HepG2 (cell line): ENCODE results near the gene SIGLEC1. TPM values are rescaled to one million over a fixed set of nuclear protein-coding genes. Genes with fewer than 3 reads are reported as not detected.

Source experiments
- ATAC-seq: fragments of 200-7000 bp; cut with Tn5 transposase; 3 replicates; pipeline ENCODE4 v1.9.1; 2020; ENCODE audit warnings: mild to moderate bottlenecking, moderate library complexity
- BruUV-seq: library from RNA; stranded (reverse); fragments of 400-500 nt; replicated peaks from 2 replicates; lab custom pipeline; 2021; lab: Mats Ljungman, UMichigan
- CTCF ChIA-PET: fragments of 300-600 bp; formaldehyde crosslinking; extraction: SDS; loops from one replicate; lab custom pipeline; 2021; ENCODE audit warnings: low total read pairs, inconsistent platforms, low intra/inter-chr PET ratio; lab: Yijun Ruan, JAX
- POLR2A ChIA-PET: fragments of 350-600 bp; sonication (Branson Sonifier 250); formaldehyde crosslinking; loops from one replicate; lab custom pipeline; 2020; ENCODE audit warnings: antibody characterized with exemption, inconsistent platforms; lab: Yijun Ruan, JAX
- DNase-seq: peaks from one replicate; pipeline ENCODE4 v3.0.0-alpha.2; 2015; ENCODE audit warnings: low spot score
- FAIRE-seq: peaks from 3 replicates; lab custom pipeline; 2011; peaks lifted over from hg19 to GRCh38; lab: Jason Lieb, UNC
- H2AFZ ChIP-seq: one replicate; pipeline ENCODE4 v1.6.1; 2011; ENCODE audit warnings: low read length, inconsistent platforms
- H3K27ac ChIP-seq: fragments of 300-600 bp; 3 replicates; pipeline ENCODE4 v1.8.0; 2011; ENCODE audit warnings: mixed run types, mild to moderate bottlenecking, mixed read lengths, low read length, inconsistent platforms; ENCODE audit not compliant: insufficient read depth; ENCODE audit errors: extremely low read length
- H3K27me3 ChIP-seq, 2 experiments: fragments of 200-600 bp in 1 of 2; 2 replicates in 1 of 2; 3 replicates in 1 of 2; pipeline versions ENCODE4 v1.6.0 to v1.8.0; 2011; ENCODE audit warnings: low read length in 2 of 2, mild to moderate bottlenecking in 2 of 2, moderate library complexity in 2 of 2, inconsistent platforms in 1 of 2; ENCODE audit not compliant: insufficient read depth in 2 of 2, control insufficient read depth in 1 of 2
- H3K36me3 ChIP-seq, 2 experiments: fragments of 200-600 bp in 1 of 2; replicated peaks in 1 of 2; 2 replicates in 1 of 2; 3 replicates in 1 of 2; pipeline versions ENCODE4 v1.5.1 to v1.8.0; 2011; ENCODE audit warnings: low read length in 2 of 2, inconsistent platforms in 1 of 2; ENCODE audit not compliant: insufficient read depth in 2 of 2, control insufficient read depth in 1 of 2
- H3K4me1 ChIP-seq: 2 replicates; pipeline ENCODE4 v1.5.1; 2012; ENCODE audit warnings: low read length, inconsistent platforms; ENCODE audit not compliant: insufficient read depth
- H3K4me2 ChIP-seq: 2 replicates; pipeline ENCODE4 v1.6.0; 2011; ENCODE audit warnings: low read depth, low read length, inconsistent platforms
- H3K4me3 ChIP-seq, 3 experiments: fragments of 200-600 bp in 1 of 3; sonication (generic), shearing (Covaris generic) in 1 of 3; replicated peaks in 1 of 3; 2 replicates each; pipeline ENCODE4 v1.5.1; 2011 to 2016; ENCODE audit warnings: low read length in 3 of 3, inconsistent platforms in 2 of 3, low read depth in 2 of 3, mild to moderate bottlenecking in 2 of 3, control low read depth in 1 of 3, mixed read lengths in 1 of 3; ENCODE audit not compliant: insufficient read depth in 1 of 3
- H3K79me2 ChIP-seq: one replicate; pipeline ENCODE4 v1.6.1; 2011; ENCODE audit warnings: low read length, inconsistent platforms; ENCODE audit not compliant: insufficient read depth
- H3K9ac ChIP-seq: 2 replicates; pipeline ENCODE4 v1.6.0; 2011; ENCODE audit warnings: mild to moderate bottlenecking, low read depth, low read length, inconsistent platforms; ENCODE audit not compliant: insufficient read depth
- H3K9me3 ChIP-seq: 2 replicates; pipeline ENCODE4 v1.5.1; 2012; ENCODE audit warnings: mild to moderate bottlenecking, low read length
- H4K20me1 ChIP-seq: 2 replicates; pipeline ENCODE4 v1.6.0; 2011; ENCODE audit warnings: inconsistent platforms, mild to moderate bottlenecking, low read length, moderate library complexity; ENCODE audit not compliant: insufficient read depth
- CCAR2 ChIP-seq: fragments of 200-400 bp; formaldehyde crosslinking; optimal IDR thresholded peaks from 2 replicates; pipeline ENCODE3; 2018; ENCODE audit warnings: low read depth, mild to moderate bottlenecking, low read length, moderate library complexity
- FOXC1 ChIP-seq: sonication (generic); formaldehyde crosslinking; IDR thresholded peaks from 2 replicates; pipeline ENCODE4 v1.8.0; 2022; ENCODE audit warnings: mild to moderate bottlenecking, missing genetic modification reagents, borderline replicate concordance
- HIC2 ChIP-seq: sonication (generic); formaldehyde crosslinking; IDR thresholded peaks from 2 replicates; pipeline ENCODE4 v1.9.0; 2022; ENCODE audit warnings: low read depth, missing genetic modification reagents
- MAZ ChIP-seq, 2 experiments: sonication (generic) in 1 of 2; formaldehyde crosslinking in 1 of 2; IDR thresholded peaks; 2 replicates each; pipeline versions ENCODE4 v1.5.0 to v1.6.1; 2012 to 2020; ENCODE audit warnings: low read depth in 2 of 2, mild to moderate bottlenecking in 2 of 2, borderline replicate concordance in 1 of 2, improper control_type of control experiment in 1 of 2, low read length in 1 of 2, missing genetic modification reagents in 1 of 2, moderate library complexity in 1 of 2
- MIER3 ChIP-seq: IDR thresholded peaks from 2 replicates; pipeline ENCODE4 v1.6.1; 2016; ENCODE audit warnings: missing compliant biosample characterization, borderline replicate concordance
- PAF1 ChIP-seq: IDR thresholded peaks from 2 replicates; pipeline ENCODE4 v1.6.1; 2016; ENCODE audit warnings: missing genetic modification reagents, missing compliant biosample characterization
- RXRA ChIP-seq: sonication (generic); formaldehyde crosslinking; IDR thresholded peaks from 2 replicates; pipeline ENCODE4 v1.5.1; 2020; ENCODE audit warnings: missing genetic modification reagents
- SAP130 ChIP-seq: IDR thresholded peaks from 2 replicates; pipeline ENCODE4 v1.6.1; 2016; ENCODE audit warnings: low read depth
- SMC3 ChIP-seq: IDR thresholded peaks from 2 replicates; pipeline ENCODE4 v1.6.1; 2011; ENCODE audit warnings: low read length, improper control_type of control experiment
- SP5 ChIP-seq: IDR thresholded peaks from 2 replicates; pipeline ENCODE4 v1.6.1; 2016; ENCODE audit warnings: low read depth, borderline replicate concordance
- TFAP4 ChIP-seq: sonication (generic); IDR thresholded peaks from 2 replicates; pipeline ENCODE4 v1.6.1; 2016; ENCODE audit warnings: low read depth, borderline replicate concordance
- THAP7 ChIP-seq: sonication (generic); formaldehyde crosslinking; IDR thresholded peaks from 2 replicates; pipeline ENCODE4 v1.8.1; 2023; ENCODE audit warnings: mild to moderate bottlenecking, missing genetic modification reagents
- YY1 ChIP-seq: IDR thresholded peaks from 2 replicates; pipeline ENCODE4 v1.6.1; 2011; ENCODE audit warnings: low read length, low read depth, moderate library complexity, mild to moderate bottlenecking; ENCODE audit not compliant: insufficient read depth, insufficient replicate concordance
- ZNF362 ChIP-seq: sonication (generic); formaldehyde crosslinking; IDR thresholded peaks from 2 replicates; pipeline ENCODE4 v1.4.0; 2020; ENCODE audit warnings: missing genetic modification reagents, mild to moderate bottlenecking, borderline replicate concordance
- ZNF772 ChIP-seq: sonication (generic); formaldehyde crosslinking; IDR thresholded peaks from 2 replicates; pipeline ENCODE4 v1.5.0; 2020; ENCODE audit warnings: mild to moderate bottlenecking, missing genetic modification reagents
- WGBS: methylation state at CpG from one replicate; pipeline ENCODE4 v1.1.6; 2017; ENCODE audit warnings: low lambda C conversion rate; 5-methylcytosine and 5-hydroxymethylcytosine counted together
- in situ Hi-C: cut with HindIII; loops from 2 replicates; pipeline ENCODE4 v1.10.0; 2017; ENCODE audit warnings: low pct_unique_long_range_greater_than_20kb; ENCODE audit not compliant: extremely low pct_ligation_motif_present
- intact Hi-C: fragments of 100-400 bp; cut with micrococcal nuclease; formaldehyde crosslinking; loops from one replicate; pipeline ENCODE4 v1.10.0; 2022; ENCODE audit not compliant: unreplicated experiment
- polyA plus RNA-seq, 8 experiments: library from polyadenylated mRNA; depleted of rRNA in 3 of 8; stranded (reverse) in 7 of 8; unstranded in 1 of 8; fragments of >200 nt; fragmentation: Illumina TruSeq in 4 of 8; extraction: Trizol in 4 of 8; gene quantifications; 2 replicates each; pipeline versions ENCODE4 v1.2.1 to v1.2.3, GENCODE V29; 2011 to 2016; ENCODE audit warnings: low read depth in 4 of 8, missing spikeins in 1 of 8, mixed read lengths in 1 of 8; ENCODE audit not compliant: insufficient read depth in 1 of 8
- total RNA-seq, 5 experiments: library from RNA; depleted of rRNA; stranded (reverse); fragments of >200 nt; fragmentation: Illumina TruSeq; extraction: Trizol; gene quantifications; 2 replicates each; pipeline ENCODE4 v1.2.3, GENCODE V29; 2016; ENCODE audit warnings: low read depth in 1 of 5

Gene SIGLEC1
- total and polyA plus RNA-seq, 2 of the 13 experiments (the other 11 are each of a cell fraction or from before 2014, with no cell fraction given): 0.01 TPM; not detected in 1

- WGBS: 15% methylated on average over 18 of the region's 18 CpGs
- ATAC-seq (peak; percentile 76), FAIRE-seq (peak; percentile 47), DNase-seq (peak; percentile 46)
- Histone ChIP-seq H2AFZ (no peak overlapping the region), H3K4me2 (no peak overlapping the region), H3K9me3 (no peaks in the 10 kb centered on the region), H3K36me3 (no peaks in the 10 kb centered on the region), H3K27me3 (peaks cover 9 to 41% of the 10 kb centered on the region in 2 experiments), H3K27ac (no peak overlapping the region), H3K79me2 (no peaks in the 10 kb centered on the region), H3K4me1 (no peaks in the 10 kb centered on the region), H3K9ac (no peak overlapping the region), H4K20me1 (no peaks in the 10 kb centered on the region), H3K4me3 (no peak overlapping the region)
- intact Hi-C loops: loop anchor here (1.0 kb wide), 2 partner anchors 35 to 148 kb away; no protein-coding TSS in a partner anchor
- ChIA-PET CTCF (interaction anchor here (0.8 to 5.4 kb wide), 4 partner anchors 34 to 148 kb away, joined by 4 to 65 read pairs (median 6); no protein-coding TSS in a partner anchor), POLR2A (interaction anchor here (0.7 to 1.4 kb wide), 3 partner anchors 34 to 57 kb away, joined by 3 to 4 read pairs (median 3); partner anchors contain the start of gene ADISSP)
- BruUV-seq: no TSS peak
- in situ Hi-C loops: loop anchor here (5.0 kb wide), 1 partner anchor 34 kb away; no protein-coding TSS in a partner anchor
- TF ChIP-seq MAZ (IDR thresholded peaks at IDR 0.05; ENCODE audit: borderline replicate concordance, low read depth, low read length) (peak; percentile 66; the same call in 1 of the 2 replicates), MAZ (CRISPR knock-in tag; IDR thresholded peaks at IDR 0.05; ENCODE audit: low read depth) (peak; percentile 81; the same call in 1 of the 2 replicates), RXRA (CRISPR knock-in tag) (no peak), TFAP4 (peak; percentile 59; the same call in 1 of the 2 replicates), FOXC1 (CRISPR knock-in tag) (no peak), ZNF772 (CRISPR knock-in tag) (no peak), THAP7 (no peak), YY1 (peak; percentile 26), CCAR2 (no peak), ZNF362 (CRISPR knock-in tag) (no peak), HIC2 (CRISPR knock-in tag) (no peak), MIER3 (no peak), SAP130 (CRISPR knock-in tag) (0 out of 2 replicates have a peak, but pooled peaks have one; percentile 16), PAF1 (CRISPR knock-in tag) (no peak), SMC3 (peak; percentile 67; the same call in 1 of the 2 replicates), SP5 (peak; percentile 54; the same call in 1 of the 2 replicates)
These were observed 1.5 kb downstream of the SIGLEC1 start for GRCh38 chr20:3710703-3711483.
